Caki2 (cell line): Measurements from ENCODE around the gene HBG2. TPM values are rescaled to one million over a fixed set of nuclear protein-coding genes. Genes with fewer than 3 reads are reported as not detected.
"Not testable (repeated sequence)": the region's sequence is repeated elsewhere in the genome, so short reads cannot be mapped to it uniquely, and the experiment has no call there.

ENCODE experiments used
- DNase-seq: peaks from one replicate; pipeline ENCODE4 v3.0.0-alpha.2; 2015; ENCODE audit warnings: low read depth
- in situ Hi-C: cut with HindIII; loops from 2 replicates; pipeline ENCODE4 v1.10.0; 2016; ENCODE audit warnings: low sequenced_read_pairs, low pct_unique_long_range_greater_than_20kb, mixed read lengths
- total RNA-seq: library from RNA; depleted of rRNA; stranded (reverse); fragments of >200 nt; shearing (Covaris generic); gene quantifications from 2 replicates; pipeline ENCODE4 v1.2.3, GENCODE V29; 2014; ENCODE audit warnings: low replicate concordance

Gene HBG2
- total RNA-seq, 1 experiment from 2014 or later: not detected

DNA sequence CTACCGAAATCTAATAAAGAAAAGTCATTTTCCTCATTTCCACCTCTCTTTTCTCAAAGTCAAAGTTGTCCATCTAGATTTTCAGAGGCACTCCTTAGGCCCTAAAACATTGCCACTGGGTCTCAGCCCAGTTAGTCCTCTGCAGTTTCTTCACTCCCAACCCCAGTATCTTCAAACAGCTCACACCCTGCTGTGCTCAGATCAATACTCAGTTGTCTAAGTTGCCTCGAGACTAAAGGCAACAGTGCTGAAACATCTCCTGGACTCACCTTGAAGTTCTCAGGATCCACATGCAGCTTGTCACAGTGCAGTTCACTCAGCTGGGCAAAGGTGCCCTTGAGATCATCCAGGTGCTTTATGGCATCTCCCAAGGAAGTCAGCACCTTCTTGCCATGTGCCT lies 558 bp downstream of the HBG2 start:
- in situ Hi-C loops, DNase-seq: not testable (repeated sequence)

DNA sequence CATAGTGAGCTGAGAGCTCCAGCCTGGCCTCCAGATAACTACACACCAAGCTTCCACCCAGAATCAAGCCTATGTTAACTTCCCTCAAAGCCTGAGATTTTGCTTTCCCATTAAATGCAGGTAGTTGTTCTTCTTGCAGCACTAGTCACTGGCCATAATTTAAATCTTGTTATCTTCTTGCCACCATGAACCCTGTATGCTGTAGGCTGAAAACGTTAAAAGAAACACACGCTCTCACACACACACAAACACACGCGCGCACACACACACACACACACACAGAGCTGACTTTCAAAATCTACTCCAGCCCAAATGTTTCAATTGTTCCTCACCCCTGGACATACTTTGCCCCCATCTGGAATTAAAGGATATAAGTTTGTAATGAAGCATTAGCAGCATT lies 1.1 kb downstream of the HBG2 start:
- in situ Hi-C loops, DNase-seq: not testable (repeated sequence)

DNA sequence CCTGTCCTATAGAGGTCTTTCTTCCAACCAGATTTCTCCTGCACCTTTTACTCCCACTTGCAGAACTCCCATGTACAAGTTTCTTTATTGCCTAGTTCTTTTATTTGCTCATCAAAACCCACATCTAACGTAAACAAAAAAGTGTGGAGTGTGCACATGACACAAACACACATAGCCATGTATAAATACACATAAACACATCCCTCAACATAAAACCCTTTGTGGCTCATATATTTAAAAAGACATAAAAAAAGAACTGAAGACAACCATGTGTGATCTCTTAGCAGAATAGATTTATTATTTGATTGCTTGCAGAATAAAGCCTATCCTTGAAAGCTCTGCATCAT lies 1.7 kb downstream of the HBG2 start:
- in situ Hi-C loops: no loop called here
- no peak for DNase-seq

DNA sequence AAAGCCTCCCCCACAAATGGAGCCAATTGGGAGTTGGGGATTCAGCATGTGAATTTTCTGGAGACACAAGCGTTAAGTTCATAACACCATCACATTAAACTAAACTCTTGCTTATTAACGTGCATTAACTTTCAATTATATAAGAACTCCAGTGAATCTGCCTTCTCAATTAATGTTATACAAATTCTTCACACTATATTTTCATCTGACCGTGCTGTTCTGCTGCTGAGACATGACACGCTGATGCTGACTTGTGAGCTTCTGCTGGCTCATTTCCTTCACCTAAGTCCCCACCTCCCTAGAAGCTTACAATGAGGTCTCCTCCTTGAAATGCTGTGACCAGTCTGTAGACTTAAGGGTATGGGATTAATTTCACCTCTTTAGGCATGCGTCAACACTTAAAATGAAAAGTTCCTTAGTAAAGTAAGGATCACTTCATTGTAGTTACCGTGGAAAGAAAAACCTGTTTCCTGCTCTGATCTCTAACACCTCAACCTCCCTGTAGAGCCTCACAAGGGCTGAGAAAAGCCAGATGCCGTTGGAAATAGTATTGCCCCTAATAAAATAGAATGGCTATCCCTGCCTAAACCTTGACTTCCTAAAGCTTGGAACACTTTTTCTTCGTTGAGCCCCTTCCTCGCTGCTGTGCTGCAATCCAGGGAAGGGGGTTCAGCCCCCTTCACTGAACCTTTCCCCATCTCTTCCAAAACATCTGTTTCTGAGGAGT lies 2.2 kb downstream of the HBG2 start:
- DNase-seq: no peak
- in situ Hi-C loops: no loop called here

DNA sequence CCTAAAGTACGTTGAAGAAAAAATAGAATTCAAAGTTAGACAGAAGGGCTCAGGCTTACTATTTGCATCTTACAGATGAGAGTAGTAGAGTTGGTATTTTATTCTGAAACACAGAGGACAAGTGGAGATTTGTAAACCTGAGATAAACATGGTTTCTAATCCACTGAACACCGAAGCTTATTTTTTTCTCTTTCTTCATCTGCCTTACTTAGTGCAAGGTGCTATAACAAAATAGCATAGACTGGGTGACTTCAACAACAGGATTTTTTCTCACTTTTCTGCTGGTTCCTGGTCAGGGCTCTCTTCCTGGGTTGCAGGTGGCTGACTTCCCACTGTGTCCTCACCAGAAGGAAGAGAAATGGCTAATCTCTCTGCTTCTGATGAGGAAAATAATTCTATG lies 2.8 kb downstream of the HBG2 start:
- DNase-seq: no peak
- in situ Hi-C loops: no loop called here

DNA sequence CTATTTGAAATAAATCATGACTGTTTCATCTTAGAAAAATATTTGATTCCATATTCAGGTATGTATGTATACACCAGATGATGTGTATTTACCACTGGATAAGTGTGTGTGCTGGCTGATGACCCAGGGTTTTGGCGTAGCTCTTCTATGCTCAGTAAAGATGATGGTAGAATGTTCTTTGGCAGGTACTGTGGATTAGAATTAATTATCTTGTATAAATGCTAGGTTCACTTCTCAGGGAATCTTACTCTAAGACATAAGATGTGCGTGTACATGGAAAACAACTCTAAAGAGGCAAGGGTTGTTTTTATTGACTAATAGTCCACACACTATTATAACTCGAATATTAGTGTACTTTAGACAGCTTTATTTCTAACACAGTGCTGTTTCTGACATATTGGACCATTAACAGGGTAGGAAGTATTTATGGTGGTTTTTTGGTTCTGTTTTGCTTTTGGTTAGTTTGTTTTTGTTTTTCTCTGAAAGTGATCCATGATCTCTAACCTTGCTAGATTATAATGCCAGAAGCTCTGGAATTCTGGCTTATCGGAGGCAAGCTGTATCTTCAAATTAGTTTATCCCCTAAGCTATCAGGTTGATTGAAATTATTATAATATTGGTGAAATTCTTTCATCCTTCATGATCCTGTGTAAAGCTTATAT lies 3.9 kb downstream of the HBG2 start:
- DNase-seq: no peak
- in situ Hi-C loops: no loop called here

DNA sequence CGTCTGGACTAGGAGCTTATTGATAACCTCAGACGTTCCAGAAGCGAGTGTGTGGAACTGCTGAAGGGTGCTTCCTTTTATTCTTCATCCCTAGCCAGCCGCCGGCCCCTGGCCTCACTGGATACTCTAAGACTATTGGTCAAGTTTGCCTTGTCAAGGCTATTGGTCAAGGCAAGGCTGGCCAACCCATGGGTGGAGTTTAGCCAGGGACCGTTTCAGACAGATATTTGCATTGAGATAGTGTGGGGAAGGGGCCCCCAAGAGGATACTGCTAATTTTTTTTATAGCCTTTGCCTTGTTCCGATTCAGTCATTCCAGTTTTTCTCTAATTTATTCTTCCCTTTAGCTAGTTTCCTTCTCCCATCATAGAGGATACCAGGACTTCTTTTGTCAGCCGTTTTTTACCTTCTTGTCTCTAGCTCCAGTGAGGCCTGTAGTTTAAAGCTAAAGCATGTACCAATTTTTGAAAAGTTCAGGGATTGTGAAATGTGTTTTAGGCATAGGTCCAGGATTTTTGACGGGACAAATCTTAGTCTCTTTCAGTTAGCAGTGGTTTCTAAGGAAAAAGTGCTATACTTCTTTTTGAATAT lies 4.7 kb downstream of the HBG2 start, which contains the start of gene HBG1:
TSS of gene HBG1 (minus strand) at position 51 of the 590 bp plus-strand sequence. CDS start 53 bp downstream, outside the sequence.
- in situ Hi-C loops, DNase-seq: not testable (repeated sequence)

DNA sequence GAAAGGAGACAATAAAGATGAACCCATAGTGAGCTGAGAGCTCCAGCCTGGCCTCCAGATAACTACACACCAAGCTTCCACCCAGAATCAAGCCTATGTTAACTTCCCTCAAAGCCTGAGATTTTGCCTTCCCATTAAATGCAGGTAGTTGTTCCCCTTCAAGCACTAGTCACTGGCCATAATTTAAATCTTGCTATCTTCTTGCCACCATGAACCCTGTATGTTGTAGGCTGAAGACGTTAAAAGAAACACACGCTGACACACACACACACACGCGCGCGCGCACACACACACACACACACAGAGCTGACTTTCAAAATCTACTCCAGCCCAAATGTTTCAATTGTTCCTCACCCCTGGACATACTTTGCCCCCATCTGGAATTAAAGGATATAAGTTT lies 6.1 kb downstream of the HBG2 start:
- DNase-seq, in situ Hi-C loops: not testable (repeated sequence)

DNA sequence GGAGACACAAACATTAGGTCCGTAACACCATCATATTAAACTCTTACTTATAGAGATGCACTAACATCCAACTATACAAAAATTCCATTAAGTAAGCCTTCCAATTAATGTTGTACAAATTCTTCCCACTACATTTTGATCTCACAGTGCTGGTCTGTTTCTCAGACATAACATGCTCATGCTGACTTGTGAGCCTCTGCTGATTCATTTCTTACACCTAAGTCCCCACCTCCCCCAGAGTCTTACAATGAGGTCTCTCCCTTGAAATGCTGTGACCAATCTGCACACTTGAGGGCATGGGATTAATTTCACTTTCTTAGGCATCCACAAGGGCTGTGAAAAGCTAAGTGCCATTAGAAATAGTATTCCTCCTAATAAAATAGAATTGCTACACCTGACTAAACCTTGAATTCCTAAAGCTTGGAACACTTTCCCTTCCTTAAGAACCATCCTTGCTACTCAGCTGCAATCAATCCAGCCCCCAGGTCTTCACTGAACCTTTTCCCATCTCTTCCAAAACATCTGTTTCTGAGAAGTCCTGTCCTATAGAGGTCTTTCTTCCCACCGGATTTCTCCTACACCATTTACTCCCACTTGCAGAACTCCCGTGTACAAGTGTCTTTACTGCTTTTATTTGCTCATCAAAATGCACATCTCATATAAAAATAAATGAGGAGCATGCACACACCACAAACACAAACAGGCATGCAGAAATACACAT lies 6.9 kb downstream of the HBG2 start:
- in situ Hi-C loops: no loop called here
- DNase-seq: no peak

DNA sequence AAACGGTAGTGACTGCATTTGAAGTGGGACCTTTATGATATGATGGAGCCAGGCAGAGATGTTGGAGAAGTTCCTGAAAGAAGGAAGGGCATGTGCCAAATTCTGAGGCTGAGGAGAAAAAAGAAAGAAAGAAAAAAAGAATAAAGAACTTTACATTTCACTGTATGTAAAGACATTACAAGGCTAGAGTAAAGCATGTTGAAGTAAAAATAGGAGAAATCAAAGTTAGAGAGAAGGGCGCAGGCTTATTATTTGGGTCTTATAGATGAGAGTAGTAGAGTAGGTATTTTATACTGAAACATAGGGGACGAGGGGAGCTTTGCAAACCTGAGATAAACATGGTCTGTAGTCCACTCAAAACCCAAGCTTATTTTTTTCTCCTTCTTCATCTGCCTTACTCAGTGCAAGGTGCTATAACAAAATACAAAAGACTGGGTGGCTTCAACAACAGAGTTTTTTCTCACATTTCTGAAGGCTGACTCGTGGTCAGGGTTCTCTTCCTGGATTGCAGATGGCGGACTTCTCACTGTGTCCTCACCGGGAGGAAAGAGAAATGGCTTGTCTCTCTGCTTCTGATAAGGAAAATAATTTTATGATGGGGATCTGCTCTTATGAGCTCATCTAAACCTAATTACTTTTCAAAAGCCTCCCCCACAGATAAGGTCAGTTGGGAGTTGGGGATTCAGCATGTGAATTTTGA lies 7.7 kb downstream of the HBG2 start:
- DNase-seq: no peak
- in situ Hi-C loops: no loop called here

DNA sequence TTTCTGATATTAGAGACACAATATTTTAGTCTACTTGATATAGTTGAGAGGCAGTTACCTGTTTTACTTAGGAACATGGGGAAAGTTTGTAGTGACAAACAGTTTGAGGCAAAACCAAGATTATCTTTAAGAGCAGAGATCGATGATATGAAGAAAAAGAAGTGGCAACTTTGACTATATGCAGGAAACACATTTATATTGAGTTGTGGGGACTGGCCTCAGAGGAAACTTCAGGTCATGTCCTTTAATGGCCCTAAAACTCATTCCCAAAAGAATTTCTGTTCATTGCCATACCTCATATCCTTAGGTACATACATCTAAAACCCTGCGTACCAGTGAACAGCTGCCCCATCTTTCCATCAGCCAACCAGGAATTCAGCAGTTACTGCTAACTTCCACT lies 9.4 kb downstream of the HBG2 start:
- no peak for DNase-seq
- in situ Hi-C loops: no loop called here

DNA sequence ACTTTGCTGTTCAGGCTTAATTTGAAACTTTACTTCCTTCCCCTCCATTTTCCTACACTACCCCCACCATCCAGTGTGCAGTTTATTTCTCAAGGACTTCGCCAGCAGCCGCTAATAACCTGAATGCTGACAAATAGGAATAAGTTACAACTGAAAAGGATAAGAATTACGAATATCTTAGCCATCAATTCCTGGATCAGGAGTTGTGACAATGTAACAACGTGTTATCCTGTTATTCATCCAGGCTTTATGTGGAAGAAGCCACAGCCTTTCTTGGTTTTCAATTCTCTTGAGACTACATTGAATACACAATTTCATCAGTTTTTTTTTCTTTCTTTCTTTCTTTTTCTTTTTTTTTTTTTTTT lies 10.8 kb downstream of the HBG2 start:
- no peak for DNase-seq
- in situ Hi-C loops: no loop called here

DNA sequence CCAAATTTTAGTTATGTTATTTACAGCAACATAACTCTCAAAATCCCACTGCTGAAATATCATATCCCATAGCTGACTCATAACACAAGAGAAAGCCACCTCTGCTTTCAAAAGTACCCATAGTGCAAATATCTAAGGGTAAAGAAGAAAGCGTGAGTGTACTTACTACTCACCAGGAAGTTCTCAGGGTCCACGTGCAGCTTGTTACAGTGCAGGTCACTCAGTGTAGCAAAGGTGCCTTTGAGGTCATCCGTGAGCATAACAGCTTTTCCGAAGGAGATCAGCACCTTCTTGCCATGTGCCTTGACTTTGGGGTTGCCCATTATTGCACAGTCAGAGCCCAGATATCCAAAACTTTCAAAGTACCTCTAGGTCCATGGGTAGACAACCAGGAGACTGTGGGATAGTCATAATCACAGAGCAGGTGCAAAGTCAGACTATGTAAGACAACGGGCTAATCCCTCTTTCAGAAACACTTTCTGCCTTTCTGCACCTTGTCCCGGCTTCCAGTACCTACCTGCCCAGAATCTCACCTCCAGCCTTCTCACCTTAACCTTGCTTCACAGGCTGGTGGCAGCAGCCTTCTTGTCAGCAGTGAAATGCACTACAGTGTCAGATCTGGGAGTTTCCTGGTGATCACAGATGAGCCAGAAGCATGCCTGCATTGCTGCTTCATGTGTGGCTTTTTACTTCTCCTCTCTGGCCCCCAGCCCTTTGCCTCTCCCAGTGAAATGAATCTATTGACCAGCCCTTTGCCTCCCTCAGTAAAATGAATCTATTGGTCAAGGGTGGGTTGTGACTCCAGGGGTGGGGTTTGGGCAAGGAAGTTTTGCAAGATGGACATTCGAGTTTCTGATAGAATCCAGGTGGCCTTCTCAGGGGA lies 11.4 kb downstream of the HBG2 start:
- no peak for DNase-seq
- in situ Hi-C loops: no loop called here

DNA sequence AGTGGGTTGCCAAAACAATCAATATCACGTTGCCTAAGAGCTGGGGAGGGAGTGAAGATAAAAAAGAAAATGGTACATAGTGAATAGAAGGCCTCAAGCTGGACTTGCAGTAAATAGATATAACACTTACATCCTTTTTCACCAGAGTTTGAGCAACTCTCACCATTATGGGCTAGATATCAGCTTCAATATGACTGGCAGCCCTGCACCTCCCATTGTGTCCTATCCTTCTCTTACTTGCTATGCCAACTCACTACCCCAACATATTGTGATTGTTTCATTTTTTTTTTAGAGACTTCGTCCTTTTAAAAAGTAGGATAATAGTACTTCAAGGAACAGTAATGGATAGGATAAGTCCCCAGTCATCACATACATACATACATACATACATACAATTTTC lies 12.4 kb downstream of the HBG2 start:
- no peak for DNase-seq
- in situ Hi-C loops: no loop called here

DNA sequence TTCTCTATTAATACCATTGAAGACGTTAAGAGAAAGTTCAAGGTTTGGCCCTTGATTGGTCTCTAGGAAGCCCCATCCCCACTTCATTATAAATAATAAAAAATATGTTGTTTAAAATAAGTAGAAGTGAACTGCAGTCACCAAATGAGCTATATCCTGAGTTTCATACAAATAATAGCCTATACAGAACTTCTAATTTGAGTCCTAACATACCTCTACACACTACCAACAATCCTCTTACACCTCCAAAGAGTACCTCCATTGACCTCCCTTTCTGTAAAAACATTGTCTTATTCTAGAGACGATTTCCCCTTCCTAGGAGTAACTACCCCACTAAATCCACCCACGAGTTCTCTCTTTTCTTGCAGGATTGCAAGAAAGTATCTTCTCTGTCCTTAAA lies 13.1 kb downstream of the HBG2 start:
- in situ Hi-C loops: no loop called here
- DNase-seq: no peak

DNA sequence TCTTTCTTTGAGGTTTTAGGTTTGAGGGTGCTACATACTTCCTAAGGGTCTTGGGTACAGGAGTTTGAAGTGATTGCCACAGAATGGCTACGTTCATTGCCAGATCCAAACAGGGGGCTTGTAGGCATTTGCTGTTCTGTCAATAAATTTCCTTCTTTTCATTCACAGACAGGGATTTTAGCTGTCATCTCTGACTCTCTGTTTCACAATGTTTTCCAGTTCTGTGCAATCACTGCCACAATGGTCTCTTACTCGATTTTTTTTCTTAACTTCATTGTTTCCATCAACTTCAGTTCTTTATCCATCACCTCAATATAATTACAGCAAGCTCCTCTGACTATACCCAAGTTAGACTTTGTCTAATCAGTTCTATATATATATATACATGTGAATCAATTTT lies 14.1 kb downstream of the HBG2 start:
- in situ Hi-C loops: no loop called here

DNA sequence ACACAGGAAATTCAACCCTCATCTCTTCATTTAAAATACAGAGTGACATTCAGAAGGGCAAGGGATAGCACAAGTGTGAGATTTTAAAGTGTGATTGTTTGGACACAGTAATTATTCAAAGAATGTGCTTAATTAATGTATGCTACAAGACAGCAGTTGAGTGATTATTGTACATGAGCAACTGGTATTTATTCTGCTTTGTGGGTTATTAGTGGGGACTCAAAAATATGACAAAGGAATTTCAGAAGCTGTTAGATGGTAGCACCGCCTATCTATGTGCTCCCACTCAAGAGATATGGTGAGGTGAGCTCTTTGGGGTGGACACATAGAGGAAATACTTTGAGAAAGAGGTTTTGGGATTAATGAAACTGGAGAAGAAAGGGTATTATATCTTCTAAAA lies 14.5 kb downstream of the HBG2 start:
- in situ Hi-C loops: no loop called here
- DNase-seq: no peak

More for the DNA sequence above, 14.1 kb downstream of the HBG2 start:
- no peak for DNase-seq

DNA sequence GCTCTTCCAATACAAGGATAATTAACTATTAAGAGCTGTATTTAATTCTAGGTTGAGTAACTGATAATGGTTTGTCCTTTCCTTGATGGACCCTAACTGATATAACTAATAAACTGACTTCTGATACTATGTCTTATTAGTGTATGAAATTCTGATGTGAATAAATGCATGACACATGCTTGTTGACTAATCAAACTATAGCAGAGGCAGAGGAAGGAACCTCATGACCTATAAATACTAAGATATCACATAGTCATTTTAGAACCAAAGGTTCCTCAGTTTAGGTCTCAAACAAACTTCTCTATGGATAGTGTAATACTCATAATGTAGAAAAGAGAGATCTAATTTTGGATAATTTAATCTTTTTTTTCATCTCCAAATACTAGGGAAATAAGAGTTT lies 15.5 kb downstream of the HBG2 start:
- in situ Hi-C loops: no loop called here
- DNase-seq: no peak
